ENCODE measurements around the gene UROC1. TPM values are rescaled to one million over a fixed set of nuclear protein-coding genes. Genes with fewer than 3 reads are reported as not detected.

Gene UROC1
- polyA plus RNA-seq, 1 of the 3 experiments (the other 2 are of a cell fraction), result not detected

GRCh38 chr3:126531051-126531330, 13.4 kb upstream of the UROC1 start:
- no peak for DNase-seq
- CTCF ChIA-PET, result interaction anchor here (0.7 to 2.0 kb wide), 5 partner anchors 8 to 148 kb away, joined by 3 to 9 read pairs (median 4); no protein-coding TSS in a partner anchor
- no peaks in the 10 kb centered on the region for H3K9me3 ChIP-seq
- H3K4me1 ChIP-seq (ENCODE audit: control insufficient read depth in 1 of 2, insufficient read depth in 2 of 2, low read depth in 1 of 2, low read length in 1 of 2), result peaks cover 0 to 27% of the 10 kb centered on the region in 2 experiments; a peak in 1 of 4 replicates
- peaks cover 16% of the 10 kb centered on the region; the same call in 1 of the 2 replicates for H3K27me3 ChIP-seq (ENCODE audit: insufficient read depth)
- no peak overlapping the region for H3K9ac ChIP-seq
- no peak overlapping the region for H3K4me2 ChIP-seq
- no peaks in the 10 kb centered on the region for H3K9me2 ChIP-seq
- H3K36me3 ChIP-seq (replicated peaks in 1 of 2; ENCODE audit: control insufficient read depth in 1 of 2, insufficient read depth in 2 of 2, low read length in 1 of 2), result no peaks in the 10 kb centered on the region
- POLR2A ChIA-PET, result no interaction called here
- no peaks in the 10 kb centered on the region for H3F3A ChIP-seq (replicated peaks; ENCODE audit: insufficient read depth)
- H3K27ac ChIP-seq (ENCODE audit: low read depth in 2 of 2, low read length in 1 of 2), result no peak overlapping the region
- H2AFZ ChIP-seq (ENCODE audit: low read depth), result no peak overlapping the region
- H4K20me1 ChIP-seq (ENCODE audit: insufficient read depth), result no peaks in the 10 kb centered on the region
- H3K79me2 ChIP-seq (ENCODE audit: insufficient read depth), result no peaks in the 10 kb centered on the region
- no peak for TF ChIP-seq RFX5 (IDR thresholded peaks at IDR 0.05; ENCODE audit: low read length)
- no peak for TF ChIP-seq IRF3 (IDR thresholded peaks at IDR 0.05; ENCODE audit: low read depth, low read length)
- TF ChIP-seq, protein P1, sequence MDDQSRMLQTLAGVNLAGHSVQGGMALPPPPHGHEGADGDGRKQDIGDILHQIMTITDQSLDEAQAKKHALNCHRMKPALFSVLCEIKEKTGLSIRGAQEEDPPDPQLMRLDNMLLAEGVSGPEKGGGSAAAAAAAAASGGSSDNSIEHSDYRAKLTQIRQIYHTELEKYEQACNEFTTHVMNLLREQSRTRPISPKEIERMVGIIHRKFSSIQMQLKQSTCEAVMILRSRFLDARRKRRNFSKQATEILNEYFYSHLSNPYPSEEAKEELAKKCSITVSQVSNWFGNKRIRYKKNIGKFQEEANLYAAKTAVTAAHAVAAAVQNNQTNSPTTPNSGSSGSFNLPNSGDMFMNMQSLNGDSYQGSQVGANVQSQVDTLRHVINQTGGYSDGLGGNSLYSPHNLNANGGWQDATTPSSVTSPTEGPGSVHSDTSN (IDR thresholded peaks at IDR 0.05), result no peak
- no peak for TF ChIP-seq RAD21 (IDR thresholded peaks at IDR 0.05; ENCODE audit: low read length)
- TF ChIP-seq YY1 (IDR thresholded peaks at IDR 0.05; ENCODE audit: low read depth), result no peak
- no peak for TF ChIP-seq FOXM1 (IDR thresholded peaks at IDR 0.05; ENCODE audit: low read depth)
- TF ChIP-seq MEF2A (IDR thresholded peaks at IDR 0.05; ENCODE audit: borderline replicate concordance, low read depth), result no peak
- 70% methylated on average over 6 of the region's 6 CpGs for whole genome bisulfite sequencing (ENCODE audit: low lambda C conversion rate)
- H3K4me3 ChIP-seq (ENCODE audit: low read depth in 2 of 2, low read length in 1 of 2), result no peak overlapping the region

DNA sequence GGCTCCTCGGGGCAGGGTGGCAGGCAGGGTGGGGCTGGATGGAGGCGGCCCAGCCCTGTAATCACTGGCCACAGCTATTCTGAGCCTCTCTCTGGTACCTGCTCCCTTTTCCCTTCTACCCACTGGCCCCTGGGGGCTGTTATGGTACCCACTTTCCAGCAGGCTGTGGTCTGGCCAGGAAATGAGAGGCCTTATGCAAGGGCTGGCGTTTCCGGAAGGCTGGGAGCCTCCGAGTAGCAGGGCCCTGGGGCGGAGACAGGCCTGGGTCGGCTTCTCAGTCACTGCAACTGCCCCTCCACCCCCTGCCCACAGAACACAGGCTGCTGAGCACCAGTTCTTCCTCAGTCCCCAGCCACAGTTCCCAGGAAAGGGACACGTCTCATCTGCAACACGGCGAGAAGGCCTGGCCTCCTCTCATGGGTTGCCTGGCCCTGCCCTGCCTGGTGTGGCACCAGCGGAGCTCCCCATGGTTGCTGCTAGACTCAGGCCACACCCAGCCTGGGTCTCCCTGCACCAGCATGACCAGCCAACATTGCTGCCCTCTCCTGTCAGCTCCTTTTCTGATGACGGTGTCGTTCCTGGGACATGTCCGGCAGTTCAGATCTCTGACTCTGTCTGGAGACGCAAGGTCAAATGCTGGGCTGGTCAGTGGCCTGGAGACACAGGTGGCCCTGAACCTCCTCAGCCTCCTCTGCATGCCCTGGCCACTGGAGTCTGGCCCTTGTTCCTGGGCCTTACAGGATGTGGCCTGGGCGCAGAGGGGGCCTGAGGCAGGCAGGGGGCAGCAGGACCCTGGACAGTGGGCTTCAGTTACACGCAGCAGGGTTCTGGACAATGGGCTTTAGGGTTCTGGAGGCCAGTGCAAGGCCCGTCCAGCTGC, 12.8 kb upstream of the UROC1 start:
- TF ChIP-seq POLR2AphosphoS5 (IDR thresholded peaks at IDR 0.05; ENCODE audit: low read depth, low read length), result no peak
- no peak for TF ChIP-seq RAD21 (IDR thresholded peaks at IDR 0.05; ENCODE audit: low read length)
- no peak for TF ChIP-seq RXRA (IDR thresholded peaks at IDR 0.05; ENCODE audit: borderline replicate concordance, low read depth)
- TF ChIP-seq EZH2phosphoT487 (IDR thresholded peaks at IDR 0.05; ENCODE audit: borderline replicate concordance, low read depth), result no peak
- no peak for TF ChIP-seq SMC3 (IDR thresholded peaks at IDR 0.05; ENCODE audit: low read depth, low read length)
- no peak for TF ChIP-seq RCOR1 (IDR thresholded peaks at IDR 0.05; ENCODE audit: low read length)
- TF ChIP-seq, protein P2, sequence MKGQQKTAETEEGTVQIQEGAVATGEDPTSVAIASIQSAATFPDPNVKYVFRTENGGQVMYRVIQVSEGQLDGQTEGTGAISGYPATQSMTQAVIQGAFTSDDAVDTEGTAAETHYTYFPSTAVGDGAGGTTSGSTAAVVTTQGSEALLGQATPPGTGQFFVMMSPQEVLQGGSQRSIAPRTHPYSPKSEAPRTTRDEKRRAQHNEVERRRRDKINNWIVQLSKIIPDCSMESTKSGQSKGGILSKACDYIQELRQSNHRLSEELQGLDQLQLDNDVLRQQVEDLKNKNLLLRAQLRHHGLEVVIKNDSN (IDR thresholded peaks at IDR 0.05; ENCODE audit: borderline replicate concordance, low read depth), result no peak
- TF ChIP-seq GABPA (IDR thresholded peaks at IDR 0.05; ENCODE audit: low read depth), result no peak
- no peak for TF ChIP-seq EP300 (IDR thresholded peaks at IDR 0.05; ENCODE audit: borderline replicate concordance in 1 of 2, low read depth in 1 of 2, low read length in 1 of 2)
- no peak for TF ChIP-seq CTCF (IDR thresholded peaks at IDR 0.05)
- TF ChIP-seq FOXM1 (IDR thresholded peaks at IDR 0.05; ENCODE audit: low read depth), result no peak
- TF ChIP-seq CHD2 (IDR thresholded peaks at IDR 0.05; ENCODE audit: low read length, partially characterized antibody), result no peak
- no peak for TF ChIP-seq ELF1 (IDR thresholded peaks at IDR 0.05)
- TF ChIP-seq, protein P1 (IDR thresholded peaks at IDR 0.05), result no peak
- Histone ChIP-seq H3K27me3 (ENCODE audit: insufficient read depth) (peaks cover 16% of the 10 kb centered on the region; the same call in 1 of the 2 replicates), H3F3A (replicated peaks; ENCODE audit: insufficient read depth) (no peaks in the 10 kb centered on the region), H3K9me2 (no peaks in the 10 kb centered on the region), H3K4me2 (no peak overlapping the region), H3K79me2 (ENCODE audit: insufficient read depth) (no peaks in the 10 kb centered on the region), H3K4me3 (ENCODE audit: low read depth in 2 of 2, low read length in 1 of 2) (no peak overlapping the region), H3K9me3 (no peaks in the 10 kb centered on the region), H3K36me3 (replicated peaks in 1 of 2; ENCODE audit: control insufficient read depth in 1 of 2, insufficient read depth in 2 of 2, low read length in 1 of 2) (no peaks in the 10 kb centered on the region), H3K9ac (no peak overlapping the region), H4K20me1 (ENCODE audit: insufficient read depth) (no peaks in the 10 kb centered on the region), H3K4me1 (ENCODE audit: control insufficient read depth in 1 of 2, insufficient read depth in 2 of 2, low read depth in 1 of 2, low read length in 1 of 2) (peaks cover 0 to 27% of the 10 kb centered on the region in 2 experiments; a peak in 1 of 4 replicates), H3K27ac (ENCODE audit: low read depth in 2 of 2, low read length in 1 of 2) (no peak overlapping the region; a peak in 1 of 4 replicates), H2AFZ (ENCODE audit: low read depth) (no peak overlapping the region)
- POLR2A ChIA-PET, result no interaction called here
- no peak for DNase-seq
- CTCF ChIA-PET, result interaction anchor here (1.0 to 2.0 kb wide), 4 partner anchors 8 to 149 kb away, joined by 3 to 9 read pairs (median 4); no protein-coding TSS in a partner anchor
- WGBS (ENCODE audit: low lambda C conversion rate), result 83% methylated on average over 13 of the region's 18 CpGs
